ENCODE measurements around the gene ERC1.

GRCh38 chr12:1493781-1494565, 502.9 kb downstream of the ERC1 start:
- no peak for TF ChIP-seq CTCF (IDR thresholded peaks at IDR 0.05)
- TF ChIP-seq POLR2AphosphoS5 (IDR thresholded peaks at IDR 0.05; ENCODE audit: low read depth, low read length), result no peak
- TF ChIP-seq, protein P1, sequence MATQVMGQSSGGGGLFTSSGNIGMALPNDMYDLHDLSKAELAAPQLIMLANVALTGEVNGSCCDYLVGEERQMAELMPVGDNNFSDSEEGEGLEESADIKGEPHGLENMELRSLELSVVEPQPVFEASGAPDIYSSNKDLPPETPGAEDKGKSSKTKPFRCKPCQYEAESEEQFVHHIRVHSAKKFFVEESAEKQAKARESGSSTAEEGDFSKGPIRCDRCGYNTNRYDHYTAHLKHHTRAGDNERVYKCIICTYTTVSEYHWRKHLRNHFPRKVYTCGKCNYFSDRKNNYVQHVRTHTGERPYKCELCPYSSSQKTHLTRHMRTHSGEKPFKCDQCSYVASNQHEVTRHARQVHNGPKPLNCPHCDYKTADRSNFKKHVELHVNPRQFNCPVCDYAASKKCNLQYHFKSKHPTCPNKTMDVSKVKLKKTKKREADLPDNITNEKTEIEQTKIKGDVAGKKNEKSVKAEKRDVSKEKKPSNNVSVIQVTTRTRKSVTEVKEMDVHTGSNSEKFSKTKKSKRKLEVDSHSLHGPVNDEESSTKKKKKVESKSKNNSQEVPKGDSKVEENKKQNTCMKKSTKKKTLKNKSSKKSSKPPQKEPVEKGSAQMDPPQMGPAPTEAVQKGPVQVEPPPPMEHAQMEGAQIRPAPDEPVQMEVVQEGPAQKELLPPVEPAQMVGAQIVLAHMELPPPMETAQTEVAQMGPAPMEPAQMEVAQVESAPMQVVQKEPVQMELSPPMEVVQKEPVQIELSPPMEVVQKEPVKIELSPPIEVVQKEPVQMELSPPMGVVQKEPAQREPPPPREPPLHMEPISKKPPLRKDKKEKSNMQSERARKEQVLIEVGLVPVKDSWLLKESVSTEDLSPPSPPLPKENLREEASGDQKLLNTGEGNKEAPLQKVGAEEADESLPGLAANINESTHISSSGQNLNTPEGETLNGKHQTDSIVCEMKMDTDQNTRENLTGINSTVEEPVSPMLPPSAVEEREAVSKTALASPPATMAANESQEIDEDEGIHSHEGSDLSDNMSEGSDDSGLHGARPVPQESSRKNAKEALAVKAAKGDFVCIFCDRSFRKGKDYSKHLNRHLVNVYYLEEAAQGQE (IDR thresholded peaks at IDR 0.05; ENCODE audit: insufficient read depth in 1 of 2, low read depth in 2 of 2, low read length in 1 of 2), result no peak
- TF ChIP-seq SIN3A (IDR thresholded peaks at IDR 0.05; ENCODE audit: borderline replicate concordance, insufficient read depth, low read depth, low read length), result no peak
- no peak for TF ChIP-seq TCF7L2 (IDR thresholded peaks at IDR 0.05; ENCODE audit: low read depth, low read length)
